Progenitor cell of endocrine pancreas (in vitro differentiated cells): ENCODE results near the gene BBS7. TPM values are rescaled to one million over a fixed set of nuclear protein-coding genes. Genes with fewer than 3 reads are reported as not detected.

Source experiments
- DNase-seq: peaks from one replicate; pipeline ENCODE4 v3.0.0; 2021; ENCODE audit warnings: low spot score; ENCODE audit not compliant: unreplicated experiment
- H3K27ac Mint-ChIP-seq: 2 replicates; pipeline ENCODE4 v1.8.0; 2021; ENCODE audit warnings: mild to moderate bottlenecking, moderate library complexity, mixed read lengths
- H3K27me3 Mint-ChIP-seq: 2 replicates; pipeline ENCODE4 v1.8.0; 2021; ENCODE audit warnings: mixed read lengths
- H3K36me3 Mint-ChIP-seq: 2 replicates; pipeline ENCODE4 v1.8.0; 2022; ENCODE audit warnings: mixed read lengths; ENCODE audit not compliant: insufficient read depth
- H3K4me1 Mint-ChIP-seq: 2 replicates; pipeline ENCODE4 v1.8.0; 2021; ENCODE audit warnings: low read depth, mixed read lengths
- H3K4me3 Mint-ChIP-seq: 2 replicates; pipeline ENCODE4 v1.8.0; 2021; ENCODE audit warnings: low read depth, mild to moderate bottlenecking, moderate library complexity, mixed read lengths
- H3K9me3 Mint-ChIP-seq: 2 replicates; pipeline ENCODE4 v1.8.0; 2021; ENCODE audit warnings: low read depth, mixed read lengths
- CTCF ChIP-seq: fragments of 200-600 bp; sonication (generic); IDR thresholded peaks from one replicate; pipeline ENCODE4 v1.5.0; 2021; ENCODE audit warnings: antibody characterized with exemption, mild to moderate bottlenecking; ENCODE audit not compliant: unreplicated experiment
- total RNA-seq: library from RNA; stranded (reverse); gene quantifications from 2 replicates; pipeline ENCODE4 v1.2.1, GENCODE V29; 2021

BBS7 gene
- total RNA-seq, 1 donor from 2014 or later = 28.3 TPM

- Mint-ChIP-seq H3K27ac (no peak overlapping the region), H3K9me3 (no peaks in the 10 kb centered on the region), H3K4me1 (peaks cover 7% of the 10 kb centered on the region), H3K36me3 (no peaks in the 10 kb centered on the region), H3K4me3 (no peak overlapping the region), H3K27me3 (peaks cover 11% of the 10 kb centered on the region)
- DNase-seq = no peak
- TF ChIP-seq CTCF = no peak
Measured at GRCh38 chr4:121789960-121790829, 80.1 kb downstream of the BBS7 start.

GRCh38 chr4:121789455-121789854 is 80.8 kb downstream of the BBS7 start:
- H3K9me3 Mint-ChIP-seq = no peaks in the 10 kb centered on the region
- no peak for DNase-seq
- no peak overlapping the region for H3K27ac Mint-ChIP-seq
- peaks cover 13% of the 10 kb centered on the region for H3K27me3 Mint-ChIP-seq
- no peaks in the 10 kb centered on the region for H3K36me3 Mint-ChIP-seq
- no peak for TF ChIP-seq CTCF
- H3K4me1 Mint-ChIP-seq = peaks cover 1% of the 10 kb centered on the region
- H3K4me3 Mint-ChIP-seq = no peak overlapping the region

- Mint-ChIP-seq H3K4me1 (no peaks in the 10 kb centered on the region), H3K9me3 (no peaks in the 10 kb centered on the region), H3K27ac (no peak overlapping the region), H3K36me3 (no peaks in the 10 kb centered on the region), H3K27me3 (peaks cover 13% of the 10 kb centered on the region), H3K4me3 (no peak overlapping the region)
- no peak for TF ChIP-seq CTCF
- no peak for DNase-seq
Measured at GRCh38 chr4:121788896-121789295, 81.4 kb downstream of the BBS7 start.

- H3K9me3 Mint-ChIP-seq = no peaks in the 10 kb centered on the region
- H3K4me3 Mint-ChIP-seq = no peak overlapping the region
- DNase-seq = no peak
- peaks cover 17% of the 10 kb centered on the region for H3K27me3 Mint-ChIP-seq
- no peak for TF ChIP-seq CTCF
- no peaks in the 10 kb centered on the region for H3K4me1 Mint-ChIP-seq
- no peak overlapping the region for H3K27ac Mint-ChIP-seq
- H3K36me3 Mint-ChIP-seq = no peaks in the 10 kb centered on the region
Measured at GRCh38 chr4:121786221-121786620, 84.1 kb downstream of the BBS7 start.

- no peak for DNase-seq
- Mint-ChIP-seq H3K9me3 (no peaks in the 10 kb centered on the region), H3K27me3 (peaks cover 19% of the 10 kb centered on the region), H3K36me3 (no peaks in the 10 kb centered on the region), H3K4me1 (no peaks in the 10 kb centered on the region), H3K4me3 (no peak overlapping the region), H3K27ac (no peak overlapping the region)
- TF ChIP-seq CTCF = no peak
Measured at GRCh38 chr4:121785479-121785878, 84.8 kb downstream of the BBS7 start.
